Left forelimb (tissue), 1 donor: ENCODE data around the gene PSMD13.
A peak's percentile ranks its signal among the peaks of the same experiment; 100 is the strongest.
"Not testable (repeated sequence)": the region's sequence is repeated elsewhere in the genome, so short reads cannot be mapped to it uniquely, and the experiment has no call there.

Experiments
- DNase-seq: peaks from one replicate; pipeline ENCODE4 v3.0.0-alpha.2; 2018; ENCODE audit warnings: low spot score

Gene PSMD13

DNA sequence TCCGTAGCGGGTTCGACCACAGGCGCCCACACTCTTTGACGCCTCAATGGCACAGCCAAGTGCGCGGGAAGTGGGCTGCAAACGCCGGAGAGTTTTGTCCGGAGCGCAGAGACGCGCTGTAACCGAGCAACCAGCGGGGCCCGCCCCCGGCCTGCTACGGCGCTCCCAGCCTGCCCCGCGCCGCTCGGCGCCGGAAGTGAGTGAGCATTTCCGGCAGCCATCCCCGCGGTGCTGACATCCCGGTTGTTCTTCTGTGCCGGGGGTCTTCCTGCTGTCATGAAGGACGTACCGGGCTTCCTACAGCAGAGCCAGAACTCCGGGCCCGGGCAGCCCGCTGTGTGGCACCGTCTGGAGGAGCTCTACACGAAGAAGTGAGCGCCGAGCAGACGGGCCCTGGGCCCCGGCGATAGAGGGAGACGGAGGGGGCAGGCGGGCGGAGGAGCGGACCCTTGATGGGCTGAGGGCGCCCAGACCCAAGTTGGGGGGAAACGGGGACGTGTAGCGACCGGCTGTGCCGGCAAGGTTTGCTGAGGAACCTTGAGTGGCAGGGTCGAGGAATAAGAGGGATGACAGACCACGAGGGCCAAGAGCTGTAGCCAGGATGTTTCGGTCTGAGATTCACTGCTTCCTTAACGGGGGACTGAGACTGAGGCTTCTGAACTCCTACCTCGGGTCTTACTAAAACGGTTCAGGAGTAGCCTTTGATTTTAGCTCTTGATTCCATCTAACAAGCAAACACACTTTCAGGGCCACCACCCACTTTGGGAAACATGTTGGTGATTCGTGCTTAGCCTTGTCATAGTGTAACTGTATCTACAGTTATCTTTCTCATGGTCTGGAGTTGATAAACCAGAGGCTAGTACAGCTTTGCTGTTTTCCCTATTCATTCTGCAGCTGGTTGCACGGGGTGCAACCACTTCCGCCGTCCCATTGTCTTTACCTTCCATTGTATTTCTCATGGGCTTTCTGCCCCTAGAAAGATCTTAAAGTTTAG, at the start of gene PSMD13:
Gene PSMD13 (plus strand): TSS at position 203 of the 994 bp plus-strand sequence. CDS start 74 bp downstream, at position 277.
- DNase-seq: peak; percentile 95

DNA sequence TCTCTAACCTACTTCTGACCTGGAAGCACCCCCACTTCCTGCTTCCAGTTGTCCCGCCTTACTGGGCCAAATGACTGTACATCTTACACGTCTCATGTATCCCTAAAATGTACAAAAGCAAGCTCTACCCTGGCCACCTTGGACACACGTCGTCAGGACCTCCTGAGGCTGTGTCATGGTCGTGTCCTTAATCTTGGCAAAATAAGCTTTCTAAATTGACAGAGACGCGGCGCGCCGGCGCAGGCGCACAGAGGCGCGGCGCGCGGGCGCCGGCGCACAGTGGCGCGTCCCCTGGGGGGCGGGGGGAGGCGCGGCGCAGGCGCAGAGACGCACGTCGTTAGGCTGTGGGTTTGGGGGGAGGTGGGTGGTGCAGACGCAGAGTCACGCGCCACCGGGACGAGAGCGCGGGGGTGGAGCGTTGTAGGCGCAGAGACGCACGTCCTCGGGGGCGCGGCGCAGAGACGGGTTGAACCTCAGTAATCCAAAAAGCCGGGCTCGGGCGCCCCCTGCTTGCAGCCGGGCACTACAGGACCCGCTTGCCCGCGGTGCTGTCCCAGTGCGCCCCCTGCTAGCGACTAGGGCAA, 47.5 kb upstream of the PSMD13 start:
- peak; percentile 47 for DNase-seq

DNA sequence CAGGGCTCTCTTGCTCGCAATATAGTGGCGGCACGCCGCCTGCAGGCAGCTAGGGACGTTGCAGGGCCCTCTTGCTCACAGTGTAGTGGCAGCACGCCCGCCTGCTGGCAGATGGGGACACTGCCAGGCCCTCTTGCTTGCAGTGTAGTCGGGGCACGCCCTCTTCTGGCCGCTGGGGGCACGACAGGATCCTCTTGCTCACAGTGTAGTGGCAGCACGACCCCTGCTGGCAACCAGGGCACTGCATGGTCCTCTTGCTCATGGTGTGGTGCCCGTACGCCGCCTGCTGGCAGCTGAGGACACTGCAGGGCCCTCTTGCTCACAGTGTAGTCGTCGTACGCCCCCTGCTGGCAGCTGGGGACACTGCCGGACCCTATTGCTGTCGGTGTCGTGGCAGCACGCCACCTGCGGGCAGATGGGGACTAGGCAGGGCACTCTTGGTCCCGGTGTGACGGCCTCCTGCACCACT, 46.9 kb upstream of the PSMD13 start:
- DNase-seq: not testable (repeated sequence)

DNA sequence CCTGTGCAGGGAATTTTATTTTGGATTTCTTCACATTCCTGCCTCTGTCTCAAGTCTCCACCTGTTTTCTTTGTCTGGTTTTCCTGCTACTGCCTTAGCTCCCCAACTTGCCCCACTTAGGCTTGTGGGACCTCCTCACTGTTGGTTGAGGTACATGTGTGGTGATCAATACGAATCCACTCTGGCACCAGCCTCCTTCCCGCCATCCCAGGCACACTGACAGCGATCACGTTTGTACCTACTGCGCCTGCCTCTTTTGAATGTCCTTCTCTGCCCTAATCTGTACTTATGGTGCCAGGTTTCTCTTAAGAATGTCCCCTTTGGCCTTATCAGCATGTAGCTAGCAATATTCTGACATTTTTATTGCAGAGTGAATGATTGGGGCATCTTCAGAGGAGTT, 46.2 kb upstream of the PSMD13 start:
- DNase-seq: not testable (repeated sequence)

DNA sequence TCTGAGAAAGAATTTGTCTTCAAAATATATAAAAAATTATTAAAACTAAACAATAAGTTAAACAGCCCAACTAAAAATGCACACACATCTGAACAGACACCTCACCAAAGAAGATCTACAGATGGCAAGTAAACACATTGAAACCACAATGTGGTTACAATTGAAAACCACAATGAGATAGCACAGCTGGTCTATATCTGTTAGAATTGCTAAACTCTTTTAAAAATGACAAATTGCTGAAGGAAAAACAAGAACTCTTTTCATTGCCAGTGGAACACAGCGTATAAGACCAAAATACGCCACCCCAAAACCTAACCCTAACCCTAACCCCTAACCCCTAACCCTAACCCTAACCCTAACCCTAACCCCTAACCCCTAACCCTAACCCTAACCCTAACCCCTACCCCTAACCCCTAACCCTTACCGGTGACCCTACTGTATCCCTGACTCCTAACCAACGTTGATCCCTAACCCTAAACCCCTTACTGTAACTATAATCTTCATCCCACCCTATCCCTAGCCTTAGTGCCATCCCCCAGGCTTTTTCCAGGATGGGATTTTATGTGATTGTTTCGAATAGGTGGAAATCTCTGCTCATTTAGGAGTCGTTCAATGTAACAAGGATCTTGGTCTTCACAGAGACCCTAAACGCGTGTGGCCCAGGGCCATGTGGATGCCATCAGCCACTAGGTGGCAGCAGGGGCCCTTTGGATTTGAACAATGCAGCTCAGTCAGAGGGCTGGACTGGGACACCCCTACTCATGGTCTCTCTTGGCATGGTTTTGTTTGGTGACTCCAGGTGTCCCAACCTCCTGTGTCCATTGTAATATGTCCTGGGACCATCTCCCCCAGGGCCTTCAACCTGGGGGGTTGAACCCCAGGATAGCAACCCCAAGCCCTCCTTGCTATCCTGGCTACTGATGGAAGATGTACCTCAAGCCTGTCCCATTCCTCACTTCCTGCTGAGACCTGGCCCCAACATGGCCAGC, 45.0 kb upstream of the PSMD13 start:
- DNase-seq: not testable (repeated sequence)

DNA sequence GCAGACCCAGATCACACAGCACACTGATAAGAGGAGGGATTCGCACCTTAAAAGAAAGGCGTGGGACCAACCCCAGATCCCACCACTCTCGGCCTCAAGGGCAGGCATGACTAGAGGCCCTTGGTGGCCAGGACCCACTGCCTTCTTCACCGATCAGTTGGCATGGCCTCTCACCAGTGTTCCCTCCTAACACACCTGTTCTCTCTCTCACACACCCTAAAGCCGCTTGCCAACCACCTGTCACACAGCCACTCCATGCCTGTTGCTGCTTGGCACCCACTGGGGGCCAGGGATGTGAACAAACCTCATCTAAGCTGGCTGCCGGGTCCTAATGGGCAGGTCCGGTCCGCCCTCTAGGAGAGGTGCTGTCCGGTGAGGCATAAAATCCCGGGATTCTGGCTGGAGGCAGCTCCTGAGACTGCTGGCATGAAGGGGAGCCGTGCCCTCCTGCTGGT, 44.1 kb upstream of the PSMD13 start, which contains the start of gene SCGB1C1:
Gene SCGB1C1 (plus strand): TSS at position 405 of the 455 bp plus-strand sequence. CDS start 22 bp downstream, at position 427.
- DNase-seq: not testable (repeated sequence)

DNA sequence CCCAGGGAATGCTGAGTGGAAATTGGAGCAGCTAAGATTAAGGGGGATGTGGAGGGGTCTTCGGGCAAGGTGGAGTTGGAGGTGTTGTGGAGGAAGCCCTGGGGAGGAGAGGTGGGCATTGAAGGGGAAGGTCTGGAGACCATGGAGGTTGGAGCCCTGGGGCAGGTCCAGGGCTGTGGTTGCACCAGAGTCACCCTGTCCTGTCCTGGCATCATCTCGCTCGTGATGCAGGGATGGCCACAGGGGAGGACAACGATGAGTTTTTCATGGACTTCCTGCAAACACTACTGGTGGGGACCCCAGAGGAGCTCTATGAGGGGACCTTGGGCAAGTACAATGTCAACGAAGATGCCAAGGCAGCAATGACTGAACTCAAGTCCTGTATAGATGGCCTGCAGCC, 43.3 kb upstream of the PSMD13 start:
- DNase-seq: not testable (repeated sequence)

DNA sequence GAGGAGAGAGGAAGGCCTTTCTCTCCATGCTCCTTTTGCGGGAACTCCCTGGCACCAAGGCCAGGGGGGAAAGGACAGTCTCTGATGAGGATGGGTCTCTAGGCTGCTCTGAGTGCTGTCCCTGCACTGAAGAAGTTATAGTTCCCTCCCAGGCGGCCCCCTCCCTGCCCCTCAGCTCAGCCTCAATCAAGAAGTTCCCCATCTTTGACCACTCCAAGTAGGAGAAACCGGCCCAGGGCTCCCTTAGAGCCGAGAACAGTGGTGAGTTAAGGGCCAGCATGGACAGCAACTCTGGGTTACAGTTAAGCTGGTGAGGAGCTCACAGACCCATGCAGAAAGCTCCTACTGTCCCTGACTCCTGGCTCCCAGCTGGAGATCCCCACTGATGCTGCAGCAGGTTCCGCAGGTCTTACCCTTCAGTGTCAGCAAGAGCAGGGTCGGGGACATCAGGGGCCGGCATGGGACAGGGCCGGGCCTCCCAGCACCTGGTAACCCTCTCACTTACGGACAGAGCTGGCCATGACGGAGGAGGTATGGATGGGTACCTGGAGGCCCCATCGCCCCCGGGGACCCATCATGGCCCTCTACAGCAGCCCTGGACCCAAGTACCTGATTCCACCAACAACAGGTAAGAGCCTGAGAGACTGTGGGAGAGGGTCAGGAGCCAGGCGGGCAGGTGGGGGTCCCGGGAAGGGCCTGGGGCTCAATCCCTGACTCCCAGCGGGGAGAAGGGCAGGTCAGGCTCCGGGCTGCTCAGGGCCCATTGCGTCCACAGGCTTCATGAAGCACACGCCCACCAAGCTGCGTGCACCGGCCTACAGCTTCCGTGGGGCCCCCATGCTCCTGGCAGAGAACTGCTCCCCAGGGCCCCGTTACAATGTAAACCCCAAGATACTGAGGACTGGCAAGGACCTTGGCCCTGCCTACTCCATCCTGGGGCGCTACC, 39.7 kb upstream of the PSMD13 start:
- DNase-seq: no peak

DNA sequence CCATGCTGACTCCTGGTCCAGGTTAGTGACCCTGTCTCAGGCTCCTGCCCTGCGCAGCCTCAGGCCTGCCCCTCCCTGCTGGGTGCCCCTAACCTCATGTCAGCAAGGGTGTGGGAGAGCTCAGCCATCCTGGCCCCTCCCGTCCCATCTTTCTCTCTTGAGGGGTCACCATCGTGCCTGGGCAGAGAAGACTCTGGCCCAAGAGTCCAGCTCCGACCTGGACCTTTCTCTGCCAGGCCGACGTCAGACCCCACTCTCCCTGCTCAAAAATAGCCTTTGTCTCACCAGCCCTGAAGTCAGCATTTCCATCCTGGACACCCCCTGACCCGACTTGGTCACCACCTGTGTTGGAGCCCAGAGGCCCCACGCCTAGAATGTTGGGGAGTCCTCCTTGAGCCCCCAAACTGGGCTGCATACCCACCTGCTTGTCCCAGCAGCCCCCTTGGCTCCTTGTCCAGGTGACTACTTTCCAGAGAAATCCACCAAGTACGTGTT, 39.0 kb upstream of the PSMD13 start:
- DNase-seq: no peak

DNA sequence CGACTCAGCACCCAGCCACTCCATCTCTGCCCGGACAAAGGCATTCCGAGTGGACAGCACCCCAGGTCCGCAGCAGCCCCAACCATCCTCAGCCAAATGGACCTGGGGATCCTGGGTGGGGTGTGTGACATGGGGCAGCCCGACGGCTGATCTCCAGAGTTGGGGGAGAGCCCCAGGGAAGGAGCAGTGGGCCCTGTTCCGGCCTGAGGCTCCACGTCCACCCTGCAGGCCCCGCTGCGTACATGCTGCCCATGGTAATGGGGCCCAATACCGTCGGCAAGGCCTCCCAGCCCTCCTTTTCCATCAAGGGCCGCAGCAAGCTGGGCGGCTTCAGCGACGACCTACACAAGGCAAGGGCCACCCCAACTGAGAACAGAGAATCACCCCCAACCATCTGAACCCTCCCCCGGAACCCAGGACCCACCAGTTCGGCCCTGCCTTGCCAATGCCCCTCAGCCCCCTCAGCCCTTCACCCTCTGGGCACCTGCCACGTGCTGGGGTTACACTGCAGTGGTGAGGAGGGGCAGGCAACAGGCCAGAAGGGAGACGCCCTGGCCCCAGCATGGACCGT, 38.5 kb upstream of the PSMD13 start:
- DNase-seq: no peak

DNA sequence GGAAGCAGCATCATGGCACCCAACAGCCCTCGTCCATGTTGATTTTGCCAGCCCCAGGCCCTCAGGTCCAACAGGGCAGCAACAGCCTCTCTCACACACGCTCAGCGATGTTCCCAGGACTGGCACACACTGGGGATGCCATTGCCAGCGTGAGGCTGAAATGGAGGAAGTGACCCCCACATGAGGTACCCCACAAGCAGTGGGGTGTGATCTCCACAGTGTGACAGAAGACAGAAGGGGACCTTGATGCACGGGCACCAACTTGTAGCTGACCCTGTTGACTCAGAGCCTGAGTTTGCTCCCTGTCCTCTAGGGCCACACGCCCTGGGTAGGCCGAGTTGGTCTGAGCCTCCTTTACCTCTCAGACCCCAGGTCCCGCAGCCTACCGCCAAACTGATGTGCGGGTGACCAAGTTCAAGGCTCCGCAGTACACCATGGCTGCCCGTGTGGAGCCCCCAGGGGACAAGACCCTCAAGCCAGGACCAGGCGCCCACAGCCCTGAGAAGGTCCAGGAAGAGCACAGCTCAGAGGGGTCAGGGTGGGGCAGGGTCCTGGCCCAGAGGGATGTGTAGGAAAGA, 37.7 kb upstream of the PSMD13 start:
- DNase-seq: no peak

DNA sequence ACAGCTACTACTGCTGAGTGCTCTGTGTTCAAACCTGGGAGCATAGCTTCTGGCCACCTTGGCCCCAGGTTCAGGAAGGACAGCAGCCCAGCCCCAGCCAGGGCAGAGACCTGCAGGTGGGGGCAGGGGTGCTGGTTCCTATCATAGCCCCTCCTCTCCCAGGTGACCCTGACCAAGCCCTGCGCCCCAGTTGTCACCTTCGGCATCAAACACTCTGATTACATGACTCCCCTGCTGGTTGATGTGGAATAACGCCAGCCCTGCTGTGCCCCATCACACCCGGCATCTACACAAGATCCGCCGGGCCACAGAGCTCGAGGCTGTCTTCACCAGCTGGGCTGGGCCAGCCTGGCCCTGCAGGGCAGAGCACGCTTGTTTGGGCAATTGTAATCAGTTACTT, 37.0 kb upstream of the PSMD13 start:
- DNase-seq: no peak

DNA sequence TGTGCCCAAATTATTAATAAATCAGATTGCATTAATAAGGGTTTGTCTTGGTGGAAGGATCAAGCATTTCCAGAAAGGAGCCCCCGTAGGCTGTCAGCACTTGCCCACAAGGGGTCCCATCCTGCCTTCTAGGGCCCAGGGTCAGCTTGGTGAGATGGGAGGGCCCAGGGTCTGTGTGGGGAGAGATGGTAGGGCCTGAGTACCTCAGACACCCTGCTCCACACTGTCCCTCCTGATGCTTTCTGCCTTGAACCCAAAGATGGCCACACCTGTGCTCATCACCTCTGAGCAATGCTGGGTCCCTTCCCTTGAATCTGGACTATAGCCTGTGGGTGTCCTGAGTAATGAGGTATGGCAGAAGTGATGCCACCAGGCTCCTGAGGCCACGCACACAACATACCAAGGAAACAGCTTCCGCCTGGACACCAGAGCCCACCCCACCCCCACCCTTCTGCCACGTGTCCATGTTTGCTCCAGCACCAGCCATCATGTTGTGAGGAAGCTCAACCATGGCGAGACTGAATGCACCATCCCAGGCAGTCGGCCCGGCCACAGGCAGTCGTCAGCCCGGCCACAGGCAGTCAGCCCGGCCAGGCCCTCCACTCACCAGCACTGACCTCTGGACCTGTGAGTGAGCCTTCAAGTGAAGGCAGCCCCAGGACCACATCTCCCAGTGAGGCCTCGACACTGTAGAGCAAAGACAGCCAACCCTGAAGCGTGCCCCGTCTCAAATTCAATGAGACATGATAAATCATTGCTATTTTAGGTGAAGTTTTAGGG, 36.4 kb upstream of the PSMD13 start:
- no peak for DNase-seq

DNA sequence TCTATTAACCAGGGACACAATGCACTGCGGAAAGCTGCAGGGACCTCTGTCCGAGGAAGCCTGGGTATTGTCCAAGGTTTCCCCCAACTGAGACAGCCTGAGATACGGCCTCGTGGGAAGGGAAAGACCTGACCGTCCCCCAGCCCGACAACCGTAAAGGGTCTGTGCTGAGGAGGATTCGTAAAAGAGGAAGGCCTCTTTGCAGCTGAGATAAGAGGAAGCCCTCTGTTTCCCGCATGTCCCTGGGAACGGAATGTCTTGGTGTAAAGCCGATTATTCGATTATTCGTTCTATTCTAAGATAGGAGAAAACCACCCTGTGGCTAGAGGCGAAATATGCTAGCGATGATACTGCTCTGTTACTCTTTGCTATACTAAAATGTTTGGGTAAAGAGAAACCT, 34.8 kb upstream of the PSMD13 start:
- no peak for DNase-seq

DNA sequence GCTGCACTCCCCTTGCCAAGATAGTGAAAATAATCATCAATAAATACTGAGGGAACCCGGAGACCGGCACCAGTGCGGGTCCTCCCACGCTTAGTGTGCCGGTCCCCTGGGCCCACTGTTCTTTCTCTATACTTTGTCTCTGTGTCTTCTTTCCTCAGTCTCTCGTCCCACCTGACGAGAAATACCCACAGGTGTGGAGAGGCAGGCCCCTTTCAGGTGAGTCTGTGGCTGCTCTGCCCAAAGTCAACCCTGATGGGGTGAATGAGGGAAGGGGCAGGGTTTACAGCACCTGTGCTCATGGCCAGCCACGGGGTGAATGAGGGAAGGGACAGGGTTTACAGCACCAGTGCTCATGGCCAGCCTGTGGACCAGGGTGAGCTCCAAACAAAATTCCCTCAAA, 34.3 kb upstream of the PSMD13 start:
- peak; percentile 6 for DNase-seq

DNA sequence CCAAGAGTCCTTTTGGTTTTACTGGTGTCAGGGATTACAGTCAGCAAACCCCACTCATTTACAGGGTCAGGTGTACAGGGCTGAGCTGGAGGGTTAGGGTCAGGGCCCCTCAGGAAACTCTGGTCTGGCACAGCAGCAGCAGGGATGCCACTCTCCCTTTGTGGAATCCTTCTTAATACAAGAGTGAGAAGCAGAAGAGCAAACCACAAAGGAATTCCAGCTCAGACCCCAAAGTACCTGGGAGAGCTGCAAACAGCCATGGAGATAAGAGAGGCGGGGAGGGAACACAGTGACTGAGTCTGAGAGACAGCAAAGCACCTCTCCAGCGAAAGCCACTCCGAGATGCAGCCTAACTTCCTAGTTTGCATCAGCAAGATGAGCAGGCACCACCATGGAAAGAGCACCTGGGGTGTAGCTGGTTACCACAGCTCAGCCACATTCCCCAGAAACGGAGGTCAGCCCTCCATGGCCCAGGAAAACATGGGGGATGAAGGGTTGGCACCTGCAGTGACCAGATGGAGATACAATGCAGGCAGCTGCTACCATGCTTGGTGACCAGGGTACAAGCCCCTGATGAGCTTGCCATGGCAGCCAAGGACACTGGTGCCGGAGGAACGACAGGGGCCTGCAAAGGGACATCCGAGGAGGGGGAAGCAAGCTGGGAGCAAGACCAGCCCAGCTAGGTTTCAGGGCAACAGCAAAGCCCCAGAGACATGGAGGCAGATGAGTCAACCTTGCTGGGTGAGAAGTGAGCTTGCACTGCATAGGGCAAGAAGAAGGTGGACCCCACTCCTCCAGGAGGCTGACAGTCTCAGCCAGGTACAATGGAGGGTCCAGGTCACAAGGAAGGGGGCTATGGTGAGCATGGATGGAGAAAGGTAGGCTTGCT, 33.5 kb upstream of the PSMD13 start:
- no peak for DNase-seq

DNA sequence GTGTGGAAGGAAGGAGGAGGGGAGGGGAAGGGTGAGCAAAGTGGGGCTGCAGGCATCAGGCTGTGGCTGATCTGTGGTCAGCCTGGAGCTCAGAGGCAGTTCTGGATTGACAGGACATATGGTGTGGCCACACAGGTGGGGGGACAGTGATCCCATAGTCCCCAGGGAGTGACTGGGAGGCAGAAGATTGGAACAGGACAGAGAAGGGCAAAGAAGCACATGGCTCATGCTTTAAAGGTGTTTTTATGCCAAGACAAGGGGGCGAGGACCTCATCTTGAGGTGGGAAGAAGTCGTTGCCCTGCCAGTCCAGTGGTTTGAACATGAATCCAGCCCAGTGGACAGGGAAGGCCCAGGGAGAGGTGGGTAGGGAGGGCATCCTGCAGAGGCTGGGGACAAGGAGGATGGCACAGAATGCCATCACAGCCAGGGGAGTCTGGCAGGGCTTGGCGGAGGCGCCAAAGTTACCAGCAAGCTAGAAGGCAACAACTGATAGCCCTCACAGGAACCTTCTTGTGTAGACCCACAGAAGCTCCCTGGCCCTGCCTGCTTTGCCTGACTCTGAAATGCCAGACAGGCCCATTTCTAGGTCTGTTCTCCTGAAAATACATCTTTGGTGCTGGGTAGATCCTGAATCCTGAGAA, 32.7 kb upstream of the PSMD13 start:
- DNase-seq: no peak
